Stimulated activated CD4-positive, alpha-beta T cell treated with anti-CD3 and anti-CD28 coated beads, Interleukin-12 subunit alpha, Interleukin-12 subunit beta, amount 100 ng/mL, for 24 hours (primary cell): ENCODE data around the gene TM9SF4.
"Not testable (repeated sequence)": the region's sequence is repeated elsewhere in the genome, so short reads cannot be mapped to it uniquely, and the experiment has no call there.

Experiments used
- DNase-seq, 2 experiments: peaks; one replicate each; pipeline ENCODE4 v3.0.0-alpha.2; 2020; ENCODE audit warnings: low read depth in 2 of 2

The TM9SF4 gene

GRCh38 chr20:32158351-32158750 is 48.8 kb downstream of the TM9SF4 start:
- no peak for DNase-seq

GRCh38 chr20:32158943-32159660 is 49.6 kb downstream of the TM9SF4 start:
- no peak for DNase-seq

- no peak for DNase-seq
Measured at GRCh38 chr20:32159766-32160221, 50.3 kb downstream of the TM9SF4 start.

DNA sequence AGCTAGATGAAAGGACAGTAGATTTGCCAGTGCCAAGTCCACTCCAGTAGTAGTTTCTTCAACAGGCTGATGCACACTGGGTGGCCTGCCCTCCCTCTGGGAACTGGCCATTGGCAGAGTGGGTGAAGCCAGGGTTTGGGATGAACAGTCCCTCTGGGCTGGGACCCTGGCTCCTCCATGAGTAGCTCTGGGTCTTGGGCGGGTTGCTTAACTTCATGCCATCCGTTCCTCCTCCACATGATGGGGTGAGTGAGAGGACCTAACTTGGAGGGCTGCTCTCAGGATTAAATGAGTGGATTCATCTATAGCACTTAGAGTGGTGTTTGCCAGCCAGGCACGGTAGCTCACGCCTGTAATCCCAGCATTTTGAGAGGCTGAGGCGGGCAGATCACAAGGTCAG is 50.8 kb downstream of the TM9SF4 start:
- no peak for DNase-seq

GRCh38 chr20:32162351-32162750 is 52.8 kb downstream of the TM9SF4 start:
- no peak for DNase-seq

GRCh38 chr20:32163951-32164350 is 54.4 kb downstream of the TM9SF4 start:
- no peak for DNase-seq

DNA sequence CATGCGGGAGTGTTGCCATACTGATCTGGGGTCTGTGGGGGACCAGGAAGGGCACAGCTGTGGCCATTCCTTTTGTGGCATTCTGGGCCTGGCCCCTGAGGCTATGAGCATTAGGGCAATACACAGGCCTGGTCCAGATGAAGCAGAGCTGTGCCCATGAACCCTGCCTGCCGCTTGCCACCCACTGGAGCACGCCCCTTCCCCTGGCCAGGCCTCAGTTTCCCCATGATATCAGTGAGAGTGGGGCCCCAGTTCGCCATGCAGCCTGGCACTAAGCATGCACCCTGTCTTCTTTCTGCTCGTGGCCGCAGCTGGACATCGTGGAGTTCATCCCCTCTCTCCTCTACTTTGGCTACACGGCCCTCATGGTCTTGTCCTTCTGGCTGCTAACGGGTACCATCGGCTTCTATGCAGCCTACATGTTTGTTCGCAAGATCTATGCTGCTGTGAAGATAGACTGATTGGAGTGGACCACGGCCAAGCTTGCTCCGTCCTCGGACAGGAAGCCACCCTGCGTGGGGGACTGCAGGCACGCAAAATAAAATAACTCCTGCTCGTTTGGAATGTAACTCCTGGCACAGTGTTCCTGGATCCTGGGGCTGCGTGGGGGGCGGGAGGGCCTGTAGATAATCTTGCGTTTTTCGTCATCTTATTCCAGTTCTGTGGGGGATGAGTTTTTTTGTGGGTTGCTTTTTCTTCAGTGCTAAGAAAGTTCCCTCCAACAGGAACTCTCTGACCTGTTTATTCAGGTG is 55.6 kb downstream of the TM9SF4 start:
- DNase-seq: no peak

GRCh38 chr20:32165836-32166545 is 56.5 kb downstream of the TM9SF4 start:
- no peak for DNase-seq

GRCh38 chr20:32167552-32167951 is 58.0 kb downstream of the TM9SF4 start:
- no peak for DNase-seq

DNA sequence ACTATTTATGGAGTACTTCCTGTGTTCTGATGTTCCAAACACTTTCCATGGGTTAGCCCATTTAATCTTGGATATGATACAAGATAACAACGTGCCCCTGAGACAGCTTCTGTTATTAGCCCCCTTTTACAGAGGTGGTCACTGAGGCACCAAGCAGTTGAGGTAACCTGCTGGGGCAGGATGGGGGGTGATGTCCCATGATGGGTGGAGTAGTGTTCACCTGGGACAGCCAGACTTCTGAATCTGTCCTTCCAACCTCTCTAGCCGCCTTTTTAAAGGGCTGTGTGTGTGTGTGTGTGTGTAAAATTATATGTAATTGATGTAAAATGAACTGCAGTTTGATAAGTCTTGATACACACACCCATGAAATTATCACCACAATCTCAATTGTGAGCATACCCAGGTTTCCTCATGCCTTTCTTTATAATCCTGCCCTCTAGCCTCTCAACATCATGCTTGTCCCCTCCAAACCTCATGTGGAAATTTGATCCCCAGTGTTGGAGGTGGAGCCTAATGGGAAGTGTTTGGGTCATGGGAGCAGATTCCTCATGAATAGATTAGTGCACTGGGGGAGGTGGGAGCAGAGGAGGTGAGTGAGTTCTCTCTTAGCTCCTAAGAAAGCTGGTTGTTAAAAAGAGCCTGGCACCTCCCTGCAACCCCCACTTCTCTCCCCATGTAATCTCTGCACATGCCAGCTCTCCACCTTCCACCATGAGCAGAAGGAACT is 58.8 kb downstream of the TM9SF4 start:
- no peak for DNase-seq

DNA sequence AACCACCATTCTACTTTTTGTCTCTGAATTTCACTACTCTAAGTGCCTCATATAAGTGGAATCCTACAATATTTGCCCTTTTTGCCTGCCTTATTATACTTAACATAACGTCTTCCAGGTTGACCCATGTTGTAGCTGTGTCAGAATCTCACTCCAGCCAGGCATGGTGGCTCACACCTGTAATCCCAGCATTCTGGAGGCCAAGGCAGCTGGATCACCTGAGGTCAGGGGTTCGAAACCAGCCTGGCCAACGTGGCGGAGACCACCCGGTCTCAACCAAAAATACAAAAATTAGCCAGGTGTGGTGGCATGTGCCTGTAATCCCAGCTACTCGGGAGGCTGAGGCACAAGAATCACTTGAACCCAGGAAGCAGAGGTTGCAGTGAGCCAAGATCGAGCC is 68.2 kb downstream of the TM9SF4 start:
- not testable (repeated sequence) for DNase-seq

- DNase-seq: no peak
Measured at GRCh38 chr20:32179515-32179914, 70.0 kb downstream of the TM9SF4 start.

- DNase-seq: no peak
Measured at GRCh38 chr20:32179934-32180333, 70.4 kb downstream of the TM9SF4 start.

DNA sequence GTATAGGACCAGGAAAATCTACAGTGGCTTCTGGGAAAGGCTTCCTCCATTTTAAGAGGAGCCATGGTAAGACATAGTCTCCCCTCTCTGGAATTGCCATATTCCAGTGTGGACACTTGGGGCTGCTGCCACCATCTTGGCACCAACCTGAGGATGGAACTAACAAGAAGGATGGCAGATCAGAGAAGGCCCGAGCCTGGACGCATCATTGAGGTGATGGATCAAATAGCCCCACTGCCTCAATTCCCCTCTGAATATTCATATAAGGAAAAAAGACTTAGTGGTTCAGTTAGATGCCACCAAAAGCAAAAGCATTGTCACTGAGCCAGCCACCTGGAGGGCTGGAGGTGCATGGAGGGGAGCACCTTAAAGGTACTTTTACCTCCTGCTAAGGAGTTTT is 72.1 kb downstream of the TM9SF4 start:
- no peak for DNase-seq

DNA sequence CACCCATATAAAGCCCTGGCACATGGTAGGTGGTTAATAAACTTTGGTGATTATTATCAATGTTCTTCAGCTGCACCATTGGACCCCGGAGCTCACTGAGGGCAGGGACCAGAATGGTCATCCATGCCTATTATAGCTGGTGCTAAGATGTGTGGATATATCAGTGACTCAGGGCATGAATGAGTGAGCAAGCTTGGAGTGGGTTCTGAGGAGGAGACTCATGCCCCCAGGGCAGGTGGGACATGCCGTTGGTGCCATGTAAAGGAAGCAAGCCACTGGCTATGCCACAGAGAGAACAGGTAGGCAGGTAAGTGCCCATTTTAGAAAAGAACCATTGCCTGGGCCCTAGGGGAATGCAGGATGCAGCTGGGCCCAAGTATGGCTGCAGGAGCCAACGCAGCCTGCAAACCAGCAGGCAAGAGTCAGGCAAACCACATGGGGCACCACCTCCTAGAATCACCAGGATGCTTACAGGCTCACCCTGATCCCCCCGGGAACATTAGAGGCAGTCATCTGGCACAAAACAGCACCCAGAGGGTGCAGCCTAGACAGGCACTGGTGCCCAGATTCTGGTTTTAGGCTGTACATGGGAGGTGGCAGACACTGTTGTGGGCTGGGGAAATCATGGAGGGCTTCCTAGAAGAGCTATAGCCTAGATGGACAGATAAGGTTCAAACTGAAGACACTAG is 74.6 kb downstream of the TM9SF4 start:
- DNase-seq: no peak

- DNase-seq: no peak
Measured at GRCh38 chr20:32184961-32185603, 75.6 kb downstream of the TM9SF4 start.

DNA sequence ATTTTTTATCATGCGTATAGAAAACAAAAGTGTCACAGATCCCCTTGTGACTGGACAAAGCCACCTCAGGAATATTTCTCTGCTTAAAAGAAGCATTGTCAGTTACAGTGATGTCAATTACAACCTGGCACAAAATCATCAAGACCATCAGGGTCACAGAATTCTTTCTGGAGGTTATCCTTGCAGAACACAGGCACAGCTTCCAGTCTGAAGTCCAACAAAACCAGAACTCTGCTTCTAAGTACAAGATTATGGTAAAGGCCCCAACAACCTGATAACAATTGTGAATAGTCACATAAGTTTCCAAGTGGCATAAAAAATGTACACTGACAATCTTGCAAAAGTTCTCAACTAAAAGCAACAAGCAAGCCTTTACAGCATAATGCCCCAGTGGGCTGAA is 77.0 kb downstream of the TM9SF4 start:
- no peak for DNase-seq

GRCh38 chr20:32188376-32189122 is 79.0 kb downstream of the TM9SF4 start:
- no peak for DNase-seq

- no peak for DNase-seq
Measured at GRCh38 chr20:32189123-32189410, 79.6 kb downstream of the TM9SF4 start.
